Measurements from ENCODE around the gene MARK3.

The MARK3 gene

DNA sequence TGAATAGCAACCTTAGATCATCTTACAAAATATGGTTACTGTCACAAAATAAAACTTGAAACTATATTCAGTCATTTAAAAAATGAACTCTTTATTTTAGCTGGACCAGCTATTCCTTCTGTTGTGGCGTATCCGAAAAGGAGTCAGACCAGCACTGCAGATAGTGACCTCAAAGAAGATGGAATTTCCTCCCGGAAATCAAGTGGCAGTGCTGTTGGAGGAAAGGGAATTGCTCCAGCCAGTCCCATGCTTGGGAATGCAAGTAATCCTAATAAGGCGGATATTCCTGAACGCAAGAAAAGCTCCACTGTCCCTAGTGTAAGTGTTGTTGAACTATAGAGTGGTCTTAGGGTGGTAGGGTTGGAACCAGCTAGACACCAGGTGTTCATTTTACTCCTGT, 89.7 kb downstream of the MARK3 start:
- TF ChIP-seq, protein P1, sequence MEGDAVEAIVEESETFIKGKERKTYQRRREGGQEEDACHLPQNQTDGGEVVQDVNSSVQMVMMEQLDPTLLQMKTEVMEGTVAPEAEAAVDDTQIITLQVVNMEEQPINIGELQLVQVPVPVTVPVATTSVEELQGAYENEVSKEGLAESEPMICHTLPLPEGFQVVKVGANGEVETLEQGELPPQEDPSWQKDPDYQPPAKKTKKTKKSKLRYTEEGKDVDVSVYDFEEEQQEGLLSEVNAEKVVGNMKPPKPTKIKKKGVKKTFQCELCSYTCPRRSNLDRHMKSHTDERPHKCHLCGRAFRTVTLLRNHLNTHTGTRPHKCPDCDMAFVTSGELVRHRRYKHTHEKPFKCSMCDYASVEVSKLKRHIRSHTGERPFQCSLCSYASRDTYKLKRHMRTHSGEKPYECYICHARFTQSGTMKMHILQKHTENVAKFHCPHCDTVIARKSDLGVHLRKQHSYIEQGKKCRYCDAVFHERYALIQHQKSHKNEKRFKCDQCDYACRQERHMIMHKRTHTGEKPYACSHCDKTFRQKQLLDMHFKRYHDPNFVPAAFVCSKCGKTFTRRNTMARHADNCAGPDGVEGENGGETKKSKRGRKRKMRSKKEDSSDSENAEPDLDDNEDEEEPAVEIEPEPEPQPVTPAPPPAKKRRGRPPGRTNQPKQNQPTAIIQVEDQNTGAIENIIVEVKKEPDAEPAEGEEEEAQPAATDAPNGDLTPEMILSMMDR (IDR thresholded peaks at IDR 0.05; ENCODE audit: borderline replicate concordance, control extremely low read depth, extremely low read depth, insufficient read depth, missing control alignments): no peak
- in situ Hi-C loops (cut with MboI; ENCODE audit: low sequenced_read_pairs, unreplicated experiment): no loop called here
- DNase-seq (ENCODE audit: low spot score): no peak

DNA sequence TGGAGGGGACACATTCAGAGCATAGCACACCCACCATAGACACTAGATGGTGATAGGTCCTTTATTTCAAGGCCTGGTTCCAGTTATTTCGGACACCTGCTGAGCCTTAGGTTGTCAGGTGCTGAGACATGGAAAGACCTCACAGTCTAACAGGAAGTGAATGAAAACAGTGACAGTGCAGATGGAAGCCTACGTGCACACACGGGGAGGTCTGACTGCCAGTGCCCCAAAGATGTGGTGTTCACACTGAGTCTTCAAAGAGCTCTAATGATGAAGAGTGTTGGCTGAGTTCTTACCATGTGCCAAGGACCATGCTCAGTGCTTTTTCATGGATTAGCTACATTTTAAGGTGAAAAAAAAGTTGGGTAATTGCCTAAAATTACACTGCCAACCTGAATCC, 90.8 kb downstream of the MARK3 start:
- TF ChIP-seq, protein P1 (IDR thresholded peaks at IDR 0.05; ENCODE audit: borderline replicate concordance, control extremely low read depth, extremely low read depth, insufficient read depth, missing control alignments): no peak
- in situ Hi-C loops (cut with MboI; ENCODE audit: low sequenced_read_pairs, unreplicated experiment): no loop called here

DNA sequence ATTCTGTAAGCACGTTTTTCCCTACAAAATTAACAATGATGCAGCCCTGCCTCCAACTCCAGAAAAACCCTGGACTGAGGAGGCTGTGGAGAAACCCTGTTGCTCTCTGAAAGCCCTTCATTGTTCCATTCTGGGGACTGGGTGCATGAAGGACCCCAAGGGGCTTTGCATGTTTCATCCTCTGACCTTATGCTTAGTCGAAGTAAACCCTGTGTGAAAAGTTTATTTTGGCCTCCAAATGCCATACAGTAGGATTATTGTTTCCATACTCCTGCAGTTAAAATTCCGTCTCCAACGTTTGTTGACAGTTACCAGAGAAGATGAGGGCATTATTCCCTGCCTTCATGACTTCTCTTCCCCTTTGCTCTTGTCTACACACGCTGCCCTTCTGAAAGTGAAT, 91.4 kb downstream of the MARK3 start:
- DNase-seq (ENCODE audit: low spot score): no peak
- TF ChIP-seq, protein P1 (IDR thresholded peaks at IDR 0.05; ENCODE audit: borderline replicate concordance, control extremely low read depth, extremely low read depth, insufficient read depth, missing control alignments): no peak
- in situ Hi-C loops (cut with MboI; ENCODE audit: low sequenced_read_pairs, unreplicated experiment): no loop called here

More for the DNA sequence above, 90.8 kb downstream of the MARK3 start:
- no peak for DNase-seq (ENCODE audit: low spot score)

DNA sequence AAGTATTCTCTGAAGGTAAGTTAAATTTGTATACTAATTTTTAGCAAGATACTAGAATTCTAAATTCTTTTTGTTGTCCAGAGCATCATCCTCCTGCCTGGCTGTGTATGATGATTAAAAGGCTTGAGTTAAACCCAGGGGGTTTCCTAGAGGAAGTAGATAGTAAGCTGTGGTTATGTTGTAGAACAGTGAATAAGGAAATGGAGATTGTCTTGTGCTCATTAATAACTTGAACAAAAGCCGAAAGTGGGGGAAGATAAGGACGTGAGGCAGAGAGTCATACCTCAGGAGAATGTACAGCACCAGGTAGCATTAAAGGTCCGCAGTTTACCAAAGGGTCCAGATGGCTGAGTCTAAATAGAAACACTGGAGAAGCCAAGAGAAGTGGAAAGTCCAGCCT, 95.4 kb downstream of the MARK3 start:
- in situ Hi-C loops (cut with MboI; ENCODE audit: low sequenced_read_pairs, unreplicated experiment): no loop called here
- TF ChIP-seq, protein P1 (IDR thresholded peaks at IDR 0.05; ENCODE audit: borderline replicate concordance, control extremely low read depth, extremely low read depth, insufficient read depth, missing control alignments): no peak
- DNase-seq (ENCODE audit: low spot score): peak; percentile 64

DNA sequence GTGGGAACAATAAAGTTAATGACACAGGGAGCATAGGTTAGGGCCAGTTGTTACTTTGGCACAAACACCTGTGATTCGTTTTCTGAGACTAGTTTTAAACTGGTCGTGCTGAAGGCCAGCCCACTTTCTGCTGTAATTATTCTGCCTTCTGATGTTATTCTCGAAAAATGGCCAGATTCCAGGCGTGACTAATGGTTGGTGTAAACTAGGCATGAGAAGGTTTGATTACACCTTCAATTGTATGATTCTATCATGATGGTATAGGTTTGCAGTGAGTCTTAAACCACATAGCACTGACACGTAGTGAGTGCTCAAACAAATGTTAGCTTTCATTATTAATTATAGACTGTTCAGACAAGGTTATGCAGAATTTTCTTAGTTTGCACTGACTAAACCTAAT, 98.4 kb downstream of the MARK3 start:
- in situ Hi-C loops (cut with MboI; ENCODE audit: low sequenced_read_pairs, unreplicated experiment): no loop called here
- DNase-seq (ENCODE audit: low spot score): no peak
- TF ChIP-seq, protein P1 (IDR thresholded peaks at IDR 0.05; ENCODE audit: borderline replicate concordance, control extremely low read depth, extremely low read depth, insufficient read depth, missing control alignments): no peak

DNA sequence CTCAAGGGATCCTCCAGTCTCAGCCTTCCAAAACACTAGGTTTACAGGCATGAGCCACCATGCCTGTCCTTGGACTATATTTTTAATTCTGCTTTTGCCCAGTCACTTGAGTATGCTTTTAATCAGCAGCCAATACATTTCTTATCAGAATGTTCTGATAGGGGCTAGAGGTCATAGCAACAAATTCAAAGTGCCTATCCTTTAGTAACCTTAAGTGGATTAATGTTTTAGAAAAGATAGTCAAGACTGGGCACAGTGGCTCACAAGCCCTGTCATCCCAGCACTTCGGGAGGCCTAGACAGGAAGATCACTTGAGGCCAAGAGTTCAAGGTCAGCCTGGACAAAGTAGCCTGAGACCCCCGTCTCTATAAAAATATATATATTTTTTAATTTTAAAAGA, 100.3 kb downstream of the MARK3 start:
- TF ChIP-seq, protein P1 (IDR thresholded peaks at IDR 0.05; ENCODE audit: borderline replicate concordance, control extremely low read depth, extremely low read depth, insufficient read depth, missing control alignments): no peak
- in situ Hi-C loops (cut with MboI; ENCODE audit: low sequenced_read_pairs, unreplicated experiment): no loop called here
- DNase-seq (ENCODE audit: low spot score): no peak

DNA sequence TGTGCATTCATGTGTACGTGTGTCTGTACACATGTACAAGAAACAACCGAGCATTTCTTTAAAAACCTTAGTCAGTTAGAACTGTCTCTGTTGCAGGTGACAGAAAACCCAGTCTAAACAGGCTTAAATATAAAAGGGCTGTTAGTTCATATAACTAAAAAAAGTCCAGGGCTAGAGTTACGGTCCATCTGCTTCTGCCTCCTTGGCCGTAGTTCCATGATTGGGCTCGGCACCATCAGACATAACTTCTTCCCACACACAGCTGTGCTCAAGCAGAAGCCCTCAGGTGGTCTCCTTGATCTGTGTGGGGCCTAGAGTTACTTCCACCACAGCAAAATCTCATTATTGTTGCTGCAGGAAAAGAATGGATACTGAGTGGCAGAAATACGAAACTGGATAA, 102.9 kb downstream of the MARK3 start:
- DNase-seq (ENCODE audit: low spot score): no peak
- TF ChIP-seq, protein P1 (IDR thresholded peaks at IDR 0.05; ENCODE audit: borderline replicate concordance, control extremely low read depth, extremely low read depth, insufficient read depth, missing control alignments): no peak
- in situ Hi-C loops (cut with MboI; ENCODE audit: low sequenced_read_pairs, unreplicated experiment): no loop called here
